Measurements from ENCODE around the gene DUSP14. TPM values are rescaled to one million over a fixed set of nuclear protein-coding genes. Genes with fewer than 3 reads are reported as not detected.
"Not testable (repeated sequence)": the region's sequence is repeated elsewhere in the genome, so short reads cannot be mapped to it uniquely, and the experiment has no call there.

The DUSP14 gene
- total and polyA plus RNA-seq, 2 of the 8 experiments (the other 6 are each of a cell fraction or from before 2014, with no cell fraction given) = 22.1 to 37.9 TPM

DNA sequence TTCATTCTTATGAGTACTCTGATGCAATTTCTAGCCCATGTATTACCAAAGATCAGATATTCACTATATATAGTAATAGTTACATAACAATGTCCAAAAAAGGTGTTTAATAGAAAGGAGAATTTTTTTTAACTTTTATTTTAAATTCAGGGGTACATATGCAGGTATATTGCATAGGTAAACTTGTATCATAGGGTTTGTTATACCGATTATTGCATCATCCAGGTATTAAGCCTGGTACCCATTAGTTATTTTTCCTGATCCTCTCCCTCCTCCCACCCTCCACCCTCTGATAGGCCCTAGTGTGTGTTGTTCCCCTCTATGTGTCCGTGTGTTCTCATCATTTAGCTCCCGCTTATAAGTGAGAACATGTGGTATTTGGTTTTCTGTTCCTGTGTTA lies 31.9 kb upstream of the DUSP14 start:
- H3K27me3 ChIP-seq (replicated peaks in 1 of 4; ENCODE audit: control insufficient read depth in 3 of 4, extremely low read depth in 1 of 4, insufficient read depth in 3 of 4, low read length in 3 of 4); H2BK20ac ChIP-seq (ENCODE audit: low read length); H4K91ac ChIP-seq (replicated peaks; ENCODE audit: insufficient read length, low read length); H3K9me3 ChIP-seq (ENCODE audit: insufficient read depth in 2 of 2, low read depth in 1 of 2, low read length in 1 of 2); H3K4me3 ChIP-seq (ENCODE audit: extremely low read depth in 1 of 4, insufficient read depth in 2 of 4, low read depth in 3 of 4, low read length in 4 of 4); H2BK12ac ChIP-seq (ENCODE audit: low read depth, low read length); H3K56ac ChIP-seq (replicated peaks; ENCODE audit: insufficient read length, low read depth, low read length); H2BK5ac ChIP-seq (ENCODE audit: low read depth, low read length); H2AFZ ChIP-seq (ENCODE audit: low read length); H3K23me2 ChIP-seq (ENCODE audit: low read depth, low read length); H3K79me2 ChIP-seq (ENCODE audit: control insufficient read depth in 1 of 2, insufficient read depth in 2 of 2, low read length in 2 of 2); H3K4me2 ChIP-seq (ENCODE audit: insufficient read depth in 1 of 2, low read depth in 2 of 2, low read length in 2 of 2); FAIRE-seq; H3K14ac ChIP-seq (ENCODE audit: insufficient read length); H2AK5ac ChIP-seq (ENCODE audit: low read depth, low read length); H3K23ac ChIP-seq (ENCODE audit: insufficient read length); H2BK15ac ChIP-seq (ENCODE audit: low read length); H2BK120ac ChIP-seq (replicated peaks; ENCODE audit: low read depth, low read length); H3K36me3 ChIP-seq (ENCODE audit: control insufficient read depth in 2 of 4, insufficient read depth in 4 of 4, low read length in 3 of 4); H4K20me1 ChIP-seq (replicated peaks in 1 of 2; ENCODE audit: control insufficient read depth in 1 of 2, insufficient read depth in 2 of 2, low read length in 2 of 2); H3K79me1 ChIP-seq (ENCODE audit: low read depth, low read length); H4K8ac ChIP-seq (ENCODE audit: extremely low read depth, insufficient read depth, low read length); H3K27ac ChIP-seq (ENCODE audit: low read depth, low read length); H4K5ac ChIP-seq (ENCODE audit: insufficient read length, low read depth, low read length); H3K4ac ChIP-seq (replicated peaks; ENCODE audit: insufficient read length, low read depth, low read length); H3K4me1 ChIP-seq (replicated peaks in 1 of 4; ENCODE audit: control insufficient read depth in 3 of 4, insufficient read depth in 4 of 4, low read length in 3 of 4); DNase-seq (ENCODE audit: low read depth in 1 of 2, low spot score in 2 of 2); H3K9ac ChIP-seq (replicated peaks in 1 of 4; ENCODE audit: extremely low read depth in 1 of 4, low read depth in 3 of 4, low read length in 3 of 4); H3K18ac ChIP-seq (ENCODE audit: extremely low read depth, low read length): not testable (repeated sequence)
- ChIA-PET CTCF (ENCODE audit: partially characterized antibody) (interaction anchor here (1.2 kb wide), 1 partner anchor 54 kb away, joined by 3 read pairs; no protein-coding TSS in a partner anchor), POLR2A (ENCODE audit: partially characterized antibody) (interaction anchor here (0.6 kb wide), 1 partner anchor 1944 kb away, joined by 3 read pairs; no protein-coding TSS in a partner anchor)
- 84% methylated on average over 3 of the region's 3 CpGs; no CpG with 5 or more reads in 1 of the 2 experiments for WGBS, 2 experiments (ENCODE audit: extremely low coverage in 1 of 2, insufficient coverage in 1 of 2, insufficient read length in 1 of 2, insufficient replicate concordance in 2 of 2, low coverage in 1 of 2, low lambda C conversion rate in 2 of 2, missing lambda C conversion rate in 1 of 2)
